Measurements from ENCODE around the gene OR52W1.

- TF ChIP-seq EZH2 (IDR thresholded peaks at IDR 0.05; ENCODE audit: borderline replicate concordance, low read length) = no peak
- TF ChIP-seq, protein P1, sequence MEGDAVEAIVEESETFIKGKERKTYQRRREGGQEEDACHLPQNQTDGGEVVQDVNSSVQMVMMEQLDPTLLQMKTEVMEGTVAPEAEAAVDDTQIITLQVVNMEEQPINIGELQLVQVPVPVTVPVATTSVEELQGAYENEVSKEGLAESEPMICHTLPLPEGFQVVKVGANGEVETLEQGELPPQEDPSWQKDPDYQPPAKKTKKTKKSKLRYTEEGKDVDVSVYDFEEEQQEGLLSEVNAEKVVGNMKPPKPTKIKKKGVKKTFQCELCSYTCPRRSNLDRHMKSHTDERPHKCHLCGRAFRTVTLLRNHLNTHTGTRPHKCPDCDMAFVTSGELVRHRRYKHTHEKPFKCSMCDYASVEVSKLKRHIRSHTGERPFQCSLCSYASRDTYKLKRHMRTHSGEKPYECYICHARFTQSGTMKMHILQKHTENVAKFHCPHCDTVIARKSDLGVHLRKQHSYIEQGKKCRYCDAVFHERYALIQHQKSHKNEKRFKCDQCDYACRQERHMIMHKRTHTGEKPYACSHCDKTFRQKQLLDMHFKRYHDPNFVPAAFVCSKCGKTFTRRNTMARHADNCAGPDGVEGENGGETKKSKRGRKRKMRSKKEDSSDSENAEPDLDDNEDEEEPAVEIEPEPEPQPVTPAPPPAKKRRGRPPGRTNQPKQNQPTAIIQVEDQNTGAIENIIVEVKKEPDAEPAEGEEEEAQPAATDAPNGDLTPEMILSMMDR (conservative IDR thresholded peaks at IDR 0.05 in 1 of 2, IDR thresholded peaks at IDR 0.05 in 1 of 2; ENCODE audit: extremely low read depth in 1 of 2, insufficient read depth in 1 of 2, low read depth in 1 of 2, low read length in 2 of 2) = no peak
These were observed 1.4 kb upstream of the OR52W1 start for GRCh38 chr11:6197466-6198200.
